Measurements from ENCODE around the gene RAD1.

The RAD1 gene

DNA sequence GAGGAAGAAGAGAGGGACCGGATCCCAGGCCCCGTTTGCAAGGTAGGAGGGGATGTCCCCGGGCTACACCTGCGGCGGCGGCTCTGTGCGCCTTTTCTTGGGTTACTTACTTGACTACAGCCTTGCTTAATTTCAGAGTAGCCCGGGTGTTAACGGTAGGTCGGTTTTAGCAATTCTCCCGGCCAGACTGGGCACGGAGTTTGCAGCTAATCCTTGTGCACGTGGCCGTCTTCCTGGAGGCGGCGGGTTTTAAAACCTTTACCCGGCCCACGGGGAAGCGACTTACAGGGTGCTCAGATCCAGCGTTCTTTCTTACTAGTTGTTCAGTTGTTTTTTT is 520 bp upstream of the RAD1 start:
- DNase-seq (ENCODE audit: low spot score), result no peak

DNA sequence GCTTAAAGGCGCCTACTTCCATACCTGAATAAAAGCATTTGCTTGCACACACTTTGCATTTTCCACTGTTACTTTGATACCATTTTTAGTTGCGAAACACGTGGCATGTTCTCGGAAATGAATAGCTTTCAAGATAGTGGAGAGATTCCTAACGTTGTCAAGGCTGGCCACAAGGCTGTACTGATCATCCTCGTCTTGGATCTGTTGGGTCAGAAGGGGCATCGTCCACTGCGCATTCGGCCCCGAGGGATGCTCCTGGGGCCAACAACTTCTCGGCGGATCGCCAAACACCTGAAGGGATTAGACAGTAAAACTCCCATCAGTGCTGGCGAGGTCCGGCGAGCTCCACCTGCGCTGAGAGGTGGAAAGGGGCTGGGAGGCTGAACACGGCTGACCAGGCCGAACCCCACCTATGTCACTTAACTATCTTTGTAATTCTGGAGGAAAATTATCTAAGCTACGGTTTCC is 599 bp downstream of the RAD1 start:
- DNase-seq (ENCODE audit: low spot score), result no peak

DNA sequence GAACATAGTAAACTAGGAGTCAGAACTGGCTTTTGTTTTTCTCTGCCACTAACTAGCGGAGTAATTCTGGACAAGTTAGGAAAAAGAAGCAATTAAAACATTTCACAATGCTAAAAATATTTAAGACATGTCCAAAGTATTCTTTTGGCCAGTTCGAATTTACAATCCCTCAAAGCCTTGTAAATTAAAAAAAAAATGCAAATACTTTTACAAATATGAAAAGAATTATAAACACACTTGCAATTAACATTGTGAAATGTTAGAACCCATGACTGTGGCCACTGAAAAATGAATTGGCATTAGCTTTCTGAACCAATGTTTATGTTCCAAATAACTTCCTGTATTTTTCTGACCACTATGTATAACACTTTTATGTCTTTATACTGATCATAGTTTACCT is 2.2 kb downstream of the RAD1 start:
- DNase-seq (ENCODE audit: low spot score), result no peak

DNA sequence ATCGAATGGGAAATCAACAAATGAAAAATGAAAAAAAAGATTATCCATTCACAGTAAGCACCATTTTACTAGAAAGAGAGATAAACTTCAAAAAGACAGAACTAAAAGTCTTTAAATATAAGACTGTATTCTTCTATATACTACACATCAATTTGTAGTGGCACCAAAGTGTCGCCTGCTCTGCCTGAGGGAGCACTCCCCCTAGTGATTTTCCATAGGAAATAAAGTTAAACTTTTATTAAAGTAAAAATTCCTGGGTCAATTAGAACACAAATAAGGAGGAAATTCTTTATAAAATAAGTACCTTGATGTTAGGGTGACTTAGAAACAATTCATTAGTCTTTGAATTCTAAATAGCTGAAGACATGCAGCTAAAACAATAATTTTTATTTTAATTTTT is 9.7 kb downstream of the RAD1 start:
- no peak for DNase-seq (ENCODE audit: low spot score)

DNA sequence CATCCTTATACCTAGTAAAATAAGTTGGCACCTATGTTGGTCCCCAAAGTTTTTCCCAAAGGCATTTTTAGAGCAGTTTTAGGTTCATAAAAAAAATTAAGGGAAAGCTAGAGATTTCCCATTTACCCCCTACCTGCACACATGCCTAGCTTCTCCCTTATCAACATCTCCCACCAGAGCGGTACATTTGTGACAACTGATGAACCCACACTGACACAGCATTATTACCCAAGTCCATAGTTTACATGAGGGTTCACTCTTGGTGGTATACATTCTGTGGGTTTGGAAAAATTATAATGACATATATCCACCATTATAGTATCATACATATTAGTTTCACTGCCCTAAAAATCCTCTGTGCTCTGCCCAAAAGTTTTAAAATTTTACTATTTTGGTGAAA is 12.0 kb downstream of the RAD1 start:
- DNase-seq (ENCODE audit: low spot score), result no peak

DNA sequence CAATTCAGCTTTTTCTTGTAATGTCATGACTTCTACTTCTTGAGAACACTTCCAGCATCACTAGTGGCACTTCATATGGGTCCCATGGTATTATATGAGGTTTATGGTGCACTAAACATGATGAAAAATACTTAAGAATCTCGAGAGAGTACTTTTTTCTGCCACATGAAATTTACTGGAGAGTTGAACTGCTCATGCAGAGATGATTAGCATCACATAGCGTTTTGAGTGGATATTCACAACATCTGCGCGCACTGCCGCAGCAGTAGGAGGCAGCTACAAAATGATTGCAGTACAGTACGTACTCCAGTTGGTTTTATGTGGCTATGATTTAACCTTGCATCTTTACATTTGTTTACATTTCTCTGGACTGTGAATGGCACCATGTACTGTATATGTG is 14.7 kb downstream of the RAD1 start:
- no peak for DNase-seq (ENCODE audit: low spot score)

DNA sequence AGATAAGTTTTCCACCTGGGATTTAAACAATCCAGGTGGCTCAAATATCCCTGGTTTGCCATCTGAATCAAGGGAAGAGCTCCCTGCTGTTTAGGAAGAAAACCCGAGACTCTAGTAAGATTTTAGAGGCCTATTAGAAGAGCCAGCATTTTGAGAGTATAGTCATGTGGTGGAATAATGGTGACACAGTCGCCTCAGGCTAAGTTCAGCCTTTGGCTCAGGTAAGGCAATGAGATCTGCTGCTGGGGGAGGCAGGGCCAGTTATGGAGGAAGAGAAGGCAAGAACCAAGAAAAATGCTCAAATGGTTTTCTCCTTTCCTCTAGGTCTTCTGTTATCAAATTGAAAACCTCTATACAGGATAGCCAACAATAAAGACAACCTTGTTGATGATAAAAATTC is 16.2 kb downstream of the RAD1 start:
- no peak for DNase-seq (ENCODE audit: low spot score)

DNA sequence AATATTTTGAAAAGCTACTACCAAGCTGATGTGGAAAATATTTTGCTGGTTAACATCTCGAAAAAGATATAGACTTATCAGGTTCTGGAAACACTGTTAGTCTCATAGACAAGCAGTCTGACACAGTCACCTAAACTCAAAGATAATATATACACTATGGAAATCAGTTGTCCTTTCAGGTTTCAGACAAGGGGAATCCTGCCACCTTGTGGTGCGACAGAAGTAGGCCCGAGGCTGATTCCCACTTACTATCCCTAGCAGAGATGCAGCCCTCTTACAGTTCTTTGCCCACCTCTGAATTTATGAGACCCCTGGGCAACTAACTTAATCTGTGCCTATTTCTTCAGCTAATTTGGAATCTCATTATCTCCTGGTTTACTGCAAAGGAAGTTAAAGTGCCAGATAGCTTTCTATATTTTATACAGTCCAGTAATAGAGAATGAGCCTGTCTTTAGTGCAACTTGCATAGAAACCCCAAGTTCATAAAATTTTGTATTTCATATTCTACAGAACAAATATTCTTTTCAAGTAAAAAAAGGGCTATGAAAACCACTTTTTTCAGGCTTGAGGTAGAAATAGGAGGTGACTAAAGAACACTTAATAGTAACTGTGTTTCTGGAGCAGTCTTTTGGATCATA is 16.9 kb downstream of the RAD1 start:
- peak; percentile 76 for DNase-seq (ENCODE audit: low spot score)

DNA sequence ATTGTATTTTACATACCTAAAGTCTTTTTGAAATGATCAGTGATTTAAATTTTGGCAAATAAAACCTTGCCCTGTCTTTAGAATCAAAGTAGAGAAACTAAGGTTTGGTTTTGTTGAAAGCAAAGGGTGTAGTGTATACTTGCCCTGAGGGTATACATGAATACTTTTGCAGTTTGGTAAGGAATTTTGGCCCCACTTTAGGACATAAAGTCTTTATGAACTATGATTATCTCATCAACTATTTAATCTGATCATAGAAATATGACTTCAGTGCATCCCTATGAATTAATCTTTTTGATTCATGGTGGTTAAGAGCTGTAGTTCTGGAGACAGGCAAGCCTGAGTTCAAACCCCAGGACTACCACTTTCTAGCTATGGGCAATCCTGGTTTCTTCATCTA is 17.7 kb downstream of the RAD1 start:
- no peak for DNase-seq (ENCODE audit: low spot score)

DNA sequence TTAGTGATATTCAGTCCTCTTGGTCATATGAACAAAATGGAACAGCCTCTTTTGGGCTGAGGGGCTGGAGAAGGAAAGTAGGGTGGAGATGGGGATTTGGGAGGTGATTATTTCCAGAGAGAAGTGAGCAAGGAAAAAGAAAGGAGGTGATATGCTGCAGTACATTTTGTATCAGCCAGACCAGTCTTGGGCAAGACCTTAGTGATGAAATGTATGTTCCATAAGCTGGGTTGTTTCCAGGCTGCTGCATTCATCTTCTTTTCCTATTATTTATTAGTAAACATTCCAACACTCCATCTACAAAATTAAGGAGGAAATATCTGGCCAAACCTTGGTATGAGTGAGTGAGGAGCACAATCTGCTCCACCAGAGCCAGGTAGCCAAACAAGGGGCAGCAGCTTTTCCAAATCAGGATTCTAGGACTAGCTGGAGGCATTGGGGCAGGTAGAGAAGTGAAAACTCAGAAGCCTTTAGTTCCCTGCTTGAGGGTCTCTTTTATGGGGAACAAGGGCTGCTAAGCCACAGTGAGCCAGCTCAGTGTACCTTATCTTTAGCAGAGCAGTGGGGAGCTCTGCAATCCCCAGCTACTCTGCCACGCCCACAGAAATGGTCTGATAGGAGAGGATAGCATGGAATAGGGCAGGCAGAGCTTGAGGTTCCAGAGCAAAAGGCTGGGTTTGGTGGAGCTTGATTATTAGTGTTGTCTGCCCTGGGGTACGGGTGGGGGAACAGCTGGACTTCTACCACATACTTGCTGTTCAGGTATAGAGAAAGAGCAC is 19.5 kb downstream of the RAD1 start:
- no peak for DNase-seq (ENCODE audit: low spot score)

DNA sequence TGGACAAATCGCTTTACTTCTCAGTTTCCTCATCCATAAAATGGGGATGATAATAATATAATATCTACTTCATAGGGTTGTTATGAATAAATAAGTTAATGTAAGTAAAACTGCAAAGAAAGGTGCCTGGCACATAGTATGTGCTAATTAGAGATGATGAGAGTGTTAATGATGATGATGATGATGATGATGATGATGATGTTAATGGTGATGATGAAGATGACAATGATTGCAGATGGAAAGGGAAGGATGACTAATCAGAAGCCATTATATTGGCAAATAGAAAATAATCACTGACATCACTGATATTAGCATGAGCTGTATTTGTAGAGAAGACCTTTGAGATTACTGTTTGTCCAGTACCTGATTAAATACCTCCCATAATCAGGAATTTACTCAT is 20.6 kb downstream of the RAD1 start:
- DNase-seq (ENCODE audit: low spot score), result no peak

DNA sequence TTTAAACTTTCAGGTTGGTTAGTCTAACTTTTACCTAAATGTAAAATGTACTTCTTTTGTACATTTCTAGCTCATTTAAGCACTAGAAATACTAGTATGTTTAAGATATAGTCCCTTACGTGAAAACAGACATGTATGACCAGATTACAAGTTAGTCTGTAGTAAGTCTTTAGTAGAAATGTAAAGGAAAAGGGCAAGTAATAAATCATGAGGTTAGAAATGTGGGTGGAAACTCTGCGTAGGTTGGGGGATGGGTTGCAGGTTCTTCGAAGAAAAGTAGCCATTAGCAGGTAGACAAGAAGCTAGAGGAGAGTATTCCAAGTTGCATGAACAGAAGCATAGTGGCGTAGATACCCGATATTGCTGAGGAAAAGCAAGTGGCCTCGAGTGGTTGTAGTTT is 22.9 kb downstream of the RAD1 start:
- no peak for DNase-seq (ENCODE audit: low spot score)

DNA sequence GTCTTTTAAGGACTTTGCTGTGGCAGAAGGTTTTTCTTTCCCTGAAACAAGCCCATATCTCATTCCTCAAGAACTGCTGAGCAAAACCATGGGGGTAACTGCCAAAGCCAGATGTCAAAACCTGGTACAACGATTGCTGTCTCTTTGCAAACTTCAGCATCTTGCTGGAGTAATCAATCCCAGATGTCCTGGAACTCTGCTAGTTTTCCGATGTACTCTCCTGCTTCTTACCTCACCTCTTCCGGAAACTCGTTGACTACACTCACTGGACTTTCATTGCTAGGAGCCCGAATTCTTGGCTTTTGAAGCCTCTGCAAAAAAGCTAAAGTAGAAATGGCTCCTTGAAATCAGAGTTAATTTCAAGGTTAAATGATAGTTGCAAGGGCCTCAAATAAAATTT is 23.3 kb downstream of the RAD1 start:
- no peak for DNase-seq (ENCODE audit: low spot score)

DNA sequence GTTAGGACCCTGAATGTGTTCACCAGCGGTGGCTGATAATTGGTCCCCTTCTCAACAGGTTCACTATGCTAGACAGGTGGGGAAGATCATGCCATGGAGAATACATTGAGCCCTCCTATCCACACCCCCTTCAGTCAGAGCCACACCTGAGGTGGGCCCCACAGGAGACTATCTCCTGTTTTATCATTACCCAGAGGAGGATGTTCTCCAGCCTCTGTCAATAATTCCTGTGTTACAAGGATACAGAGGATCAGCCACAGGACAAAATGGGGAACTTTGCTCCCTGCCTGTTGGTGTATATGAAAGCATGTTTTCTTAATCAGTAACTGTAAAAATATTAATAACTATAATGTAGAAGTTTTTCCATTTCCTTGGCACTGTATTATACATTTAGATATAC is 25.9 kb downstream of the RAD1 start:
- DNase-seq (ENCODE audit: low spot score), result no peak

DNA sequence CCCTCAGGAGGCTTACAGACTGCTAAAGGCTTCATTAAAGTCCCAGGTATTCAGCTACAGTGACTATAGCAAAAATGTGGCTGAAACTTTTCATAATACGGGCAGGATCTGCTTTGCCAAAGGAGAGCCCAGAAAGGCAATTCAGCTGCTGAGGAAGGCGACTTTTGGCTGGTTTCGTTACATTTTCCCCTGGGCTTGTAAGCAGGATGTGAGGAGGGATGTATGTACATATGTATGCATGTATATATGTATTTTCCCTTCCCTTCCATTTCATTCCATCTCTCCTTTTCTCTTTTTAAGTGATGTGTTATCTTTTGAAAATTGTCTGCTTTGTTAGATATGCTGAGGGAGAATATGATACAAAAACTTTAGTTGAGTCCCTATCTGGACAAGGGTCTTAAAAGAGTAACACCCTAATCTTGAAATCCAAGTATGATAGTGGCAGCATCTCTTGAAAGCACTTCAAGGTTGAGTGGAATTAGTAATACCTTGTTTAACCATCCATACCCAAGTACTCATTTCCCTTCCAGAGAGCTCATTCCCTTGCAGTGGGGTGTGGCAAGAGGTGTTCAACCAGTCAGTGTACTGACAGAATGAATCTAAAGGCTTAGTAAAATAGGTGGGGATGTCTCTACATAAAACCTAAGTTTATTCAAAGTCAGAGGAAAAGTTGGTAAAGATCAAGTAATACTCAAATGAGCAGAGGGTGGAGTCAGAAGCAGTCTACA is 28.7 kb downstream of the RAD1 start:
- DNase-seq (ENCODE audit: low spot score), result no peak

DNA sequence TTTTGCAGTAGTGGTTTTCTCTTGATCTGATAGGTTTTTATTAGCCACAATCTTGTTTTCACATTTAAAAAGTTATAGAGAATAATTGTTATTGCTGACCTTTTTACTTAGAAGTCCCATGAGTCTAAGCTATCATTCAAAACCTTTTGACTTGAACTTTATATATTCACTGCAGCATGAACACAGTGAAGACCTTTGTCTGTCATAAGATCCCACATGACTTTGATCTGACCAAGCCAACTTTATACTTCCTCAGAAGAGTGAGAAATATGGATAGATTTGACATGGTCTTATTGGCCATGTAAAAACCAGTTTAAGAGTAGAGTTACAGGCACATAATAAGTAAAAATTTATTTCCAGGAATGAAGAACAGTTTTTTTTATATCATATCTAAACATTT is 34.1 kb downstream of the RAD1 start:
- DNase-seq (ENCODE audit: low spot score), result no peak

DNA sequence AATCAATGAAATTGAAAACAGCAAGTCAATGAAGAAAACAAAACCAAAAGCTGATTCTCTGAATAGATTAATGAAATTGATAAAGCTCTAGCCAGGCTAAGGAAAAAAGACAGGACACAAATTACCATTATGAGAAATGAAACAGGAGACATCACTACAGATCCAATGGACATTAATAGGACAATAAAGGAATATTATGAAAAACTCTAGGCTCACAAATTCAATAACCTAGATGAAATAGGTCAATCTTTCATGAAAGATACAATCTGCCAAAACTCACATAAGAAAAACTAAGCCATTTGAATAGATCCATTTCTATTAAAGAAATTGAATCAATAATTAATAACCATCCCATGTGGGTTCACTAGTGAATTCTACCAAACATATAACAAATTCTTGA is 39.0 kb downstream of the RAD1 start:
- DNase-seq (ENCODE audit: low spot score), result no peak

DNA sequence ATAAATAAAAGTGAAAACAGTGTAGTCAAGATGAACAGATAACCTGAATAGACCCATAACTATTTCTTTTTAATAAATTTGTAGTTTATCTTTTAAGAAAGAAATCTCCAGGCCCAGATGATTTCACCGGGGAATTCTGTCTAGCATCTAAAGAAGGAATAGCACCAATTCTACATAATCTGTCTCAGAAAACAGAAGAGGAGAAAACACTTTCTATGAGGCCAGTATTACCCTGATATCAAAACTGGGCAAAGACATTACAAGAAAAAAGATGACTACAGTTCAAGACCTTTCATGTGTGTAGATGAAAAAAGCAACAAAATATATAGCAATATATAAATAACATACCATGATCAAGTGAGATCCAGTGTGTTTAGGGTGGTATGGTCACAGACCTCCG is 44.9 kb downstream of the RAD1 start:
- no peak for DNase-seq (ENCODE audit: low spot score)

DNA sequence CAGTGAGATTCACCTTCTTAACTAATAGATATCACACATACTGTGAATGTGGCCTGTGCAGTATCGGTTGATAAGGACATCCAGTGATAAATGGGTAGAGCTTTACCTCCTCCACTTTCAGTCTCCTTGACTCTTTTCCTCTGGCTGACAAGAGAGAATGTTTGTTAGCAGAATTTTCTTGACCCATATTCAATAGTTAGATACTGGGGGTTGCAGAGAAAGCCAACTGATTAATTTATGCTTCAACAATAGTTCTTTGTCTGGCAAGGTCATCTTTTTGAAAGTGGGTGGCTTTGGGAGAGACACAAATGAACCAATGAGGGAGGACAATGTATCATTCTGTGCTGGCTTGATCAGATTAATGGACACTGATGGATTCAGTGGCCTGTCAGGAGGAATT is 46.0 kb downstream of the RAD1 start:
- DNase-seq (ENCODE audit: low spot score), result peak; percentile 82

DNA sequence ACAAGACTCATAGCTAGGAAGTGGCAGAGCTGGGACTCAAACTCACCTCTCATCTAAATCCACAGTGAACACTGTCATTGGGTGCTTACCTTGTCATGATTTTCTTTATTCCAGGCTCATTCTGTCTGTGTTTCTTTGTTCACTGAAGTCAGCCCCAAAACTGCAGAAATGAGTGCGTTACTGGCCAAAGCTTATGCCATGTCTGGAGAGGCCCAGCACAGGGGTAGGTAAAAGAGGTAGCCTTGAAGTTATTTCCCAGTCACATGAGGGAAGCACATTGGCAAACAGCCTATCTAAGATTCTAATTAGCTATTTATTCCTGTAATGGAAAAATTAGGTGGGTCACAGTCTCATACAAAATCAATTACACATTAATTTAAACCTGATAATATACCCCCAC is 46.5 kb downstream of the RAD1 start:
- no peak for DNase-seq (ENCODE audit: low spot score)

DNA sequence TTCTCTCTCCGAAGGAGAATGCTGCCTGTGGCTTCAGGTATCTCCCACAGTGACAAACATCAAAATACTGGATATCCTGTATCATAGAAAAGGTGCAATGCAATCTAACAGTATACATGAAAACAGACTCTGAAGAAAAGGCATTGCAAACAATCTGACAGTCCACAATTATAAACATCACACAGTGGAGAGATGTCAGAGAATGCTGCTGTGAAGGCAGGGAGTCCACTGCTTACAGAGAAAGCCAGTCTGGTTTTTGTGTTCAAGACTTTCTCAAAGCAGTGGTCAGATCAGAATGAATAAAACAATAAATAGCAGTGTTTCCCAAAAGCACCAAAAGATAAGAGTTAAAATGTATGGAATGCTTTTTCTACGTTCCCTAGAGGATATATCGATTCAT is 47.6 kb downstream of the RAD1 start:
- no peak for DNase-seq (ENCODE audit: low spot score)

DNA sequence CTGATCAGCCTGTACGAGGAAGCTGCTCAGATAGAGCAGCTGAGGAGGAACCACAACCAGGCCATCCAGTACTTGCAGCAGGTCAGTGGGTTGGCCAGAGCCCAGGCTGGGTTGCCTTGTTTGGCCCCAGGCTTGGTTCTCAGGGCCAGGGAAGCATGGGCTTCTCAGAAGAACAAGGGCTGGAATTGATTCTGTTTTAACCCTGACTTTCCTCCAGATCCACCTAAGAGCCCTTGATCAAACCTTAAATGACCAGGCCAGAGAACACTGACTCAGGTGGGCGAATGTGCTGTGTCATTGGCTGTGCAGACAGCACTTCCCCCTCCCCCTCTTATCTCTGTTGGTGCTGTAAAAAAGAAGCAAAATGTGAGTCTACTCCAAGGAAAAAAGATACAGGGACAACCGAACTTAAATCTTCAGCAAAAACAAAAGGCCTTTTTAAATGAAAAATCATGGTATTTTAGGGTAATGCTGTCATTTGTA is 48.3 kb downstream of the RAD1 start:
- DNase-seq (ENCODE audit: low spot score), result no peak

DNA sequence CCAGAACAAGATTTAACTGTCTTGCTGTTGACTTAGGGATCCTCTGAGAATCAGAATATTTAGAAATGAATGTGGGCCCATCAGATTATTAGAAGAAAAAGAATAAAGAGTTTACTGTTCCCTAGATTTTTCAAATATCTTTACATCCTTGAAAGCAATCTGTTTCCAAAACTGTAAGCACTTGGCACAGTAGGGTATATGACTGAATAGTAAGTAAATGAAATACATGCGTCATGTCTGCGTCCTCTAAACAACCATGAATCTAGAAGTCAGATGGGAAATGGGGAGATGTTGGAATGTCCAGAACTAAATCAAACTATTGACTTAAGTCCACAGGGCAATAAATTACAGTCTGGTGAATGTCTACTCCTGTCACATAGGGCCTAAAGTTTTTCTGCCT is 50.2 kb downstream of the RAD1 start:
- DNase-seq (ENCODE audit: low spot score), result no peak
